Activated naive CD4-positive, alpha-beta T cell (primary cell): Measurements from ENCODE around the gene CYBC1.
A peak's percentile ranks its signal among the peaks of the same experiment; 100 is the strongest.
"Not testable (repeated sequence)": the region's sequence is repeated elsewhere in the genome, so short reads cannot be mapped to it uniquely, and the experiment has no call there.

Source experiments
- DNase-seq, 4 experiments: peaks; one replicate each; lab custom pipeline; 2025; lab: John Stamatoyannopoulos, UW

CYBC1 gene

DNA sequence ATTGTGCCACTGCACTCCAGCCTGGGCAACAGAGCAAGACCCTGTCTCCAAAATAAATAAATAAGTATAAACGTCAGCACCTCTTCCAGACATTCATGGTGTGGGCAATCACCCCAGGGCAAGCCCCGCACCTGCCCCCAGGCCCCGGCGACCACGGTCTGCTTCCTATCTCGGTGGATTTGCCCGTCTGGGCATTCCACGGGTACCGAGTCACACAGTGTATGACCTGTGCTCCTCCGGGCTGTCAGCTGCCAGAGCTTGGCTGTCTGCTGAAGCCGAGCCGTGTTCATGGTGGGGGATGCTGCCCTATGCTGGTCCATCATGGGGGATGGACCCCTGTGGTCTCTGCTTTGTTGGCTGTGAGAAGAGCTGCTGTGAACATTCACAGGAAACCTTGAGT is 15.4 kb downstream of the CYBC1 start:
- DNase-seq, result no peak

DNA sequence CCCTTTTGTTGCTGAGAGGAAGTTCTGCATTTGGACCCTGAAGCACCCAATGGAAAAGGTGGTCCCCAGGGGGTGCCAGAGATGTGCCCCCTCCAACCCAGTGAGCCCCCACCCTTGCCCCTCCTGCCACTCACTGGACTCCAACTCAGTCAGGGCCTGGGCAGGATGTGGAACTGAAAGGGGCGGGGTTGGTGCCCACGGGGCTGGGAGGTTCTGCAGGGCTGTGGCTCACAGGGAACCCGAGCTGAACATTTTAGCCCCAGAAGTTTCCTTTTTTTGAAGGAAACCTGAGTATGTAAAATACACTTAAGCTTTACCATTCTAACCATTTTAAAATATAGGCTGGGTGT is 16.4 kb downstream of the CYBC1 start:
- no peak for DNase-seq

DNA sequence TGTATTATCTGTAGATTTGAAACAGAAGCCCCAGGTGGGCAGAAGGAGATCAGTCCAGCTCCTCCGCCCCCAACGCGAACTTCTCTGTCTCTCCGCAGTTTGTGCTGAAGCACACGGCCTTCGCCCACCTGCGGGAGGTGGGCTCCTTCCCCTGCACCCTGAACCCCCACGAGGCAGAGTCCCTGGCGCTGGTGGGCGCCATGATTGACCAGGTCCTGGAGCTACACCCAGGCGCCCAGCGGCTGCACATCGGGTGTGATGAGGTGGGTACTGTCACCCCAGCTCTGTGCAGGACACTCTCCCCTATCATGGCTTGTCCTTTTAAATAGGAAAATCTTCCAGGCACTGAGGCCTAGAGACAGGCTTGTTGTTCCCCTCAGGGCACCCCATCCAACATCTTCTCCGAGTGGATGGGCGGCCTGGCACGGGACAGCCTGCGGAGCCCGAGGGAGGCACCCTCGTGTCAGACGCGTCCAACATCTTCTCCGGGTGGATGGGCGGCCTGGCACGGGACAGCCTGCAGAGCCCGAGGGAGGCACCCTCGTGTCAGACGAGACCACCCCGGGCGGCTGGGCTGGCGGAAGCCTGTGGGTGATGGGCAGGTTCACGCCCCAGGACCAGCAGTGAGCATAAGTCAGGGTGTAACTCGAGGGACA is 16.9 kb downstream of the CYBC1 start:
- DNase-seq, result no peak

DNA sequence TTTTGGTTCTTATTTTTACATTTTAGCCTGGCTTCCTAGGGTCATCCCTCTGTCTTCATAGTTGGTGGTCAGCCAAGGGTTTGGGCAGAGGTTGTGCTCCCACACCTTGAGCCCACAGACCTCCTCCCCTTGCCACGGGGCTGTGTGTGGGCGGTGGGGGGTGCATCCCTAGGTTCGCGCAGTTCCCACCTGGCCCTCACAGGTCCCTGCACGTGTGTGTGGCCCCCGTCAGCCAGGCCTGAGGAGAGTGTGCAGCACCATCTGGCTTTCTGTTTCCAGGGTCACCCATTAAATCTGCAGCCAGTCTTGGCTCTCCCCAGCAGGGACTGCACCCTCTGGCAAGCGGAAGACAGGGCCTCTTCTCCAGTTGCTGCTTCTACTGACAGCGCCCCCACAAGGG is 18.5 kb downstream of the CYBC1 start:
- DNase-seq, result no peak

DNA sequence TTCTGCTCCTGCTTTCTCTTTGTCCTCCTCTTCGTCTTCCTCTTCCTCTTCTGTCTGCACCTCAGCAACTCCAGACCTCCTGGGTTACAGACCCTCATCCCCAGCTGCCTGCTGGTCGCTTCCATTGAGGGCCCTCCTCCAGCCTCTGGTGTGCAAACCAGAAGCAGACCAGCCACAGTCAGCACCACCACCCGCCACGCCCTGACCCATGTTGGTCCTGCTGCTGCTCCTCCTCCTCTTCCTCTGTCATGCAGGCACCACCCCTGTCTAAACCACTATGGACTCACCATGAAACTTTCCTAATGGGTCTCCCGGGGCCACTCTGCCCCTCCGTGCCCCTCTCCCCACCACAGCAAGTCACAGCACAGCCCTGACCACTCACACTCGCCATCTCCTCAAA is 20.7 kb downstream of the CYBC1 start:
- DNase-seq, result no peak

DNA sequence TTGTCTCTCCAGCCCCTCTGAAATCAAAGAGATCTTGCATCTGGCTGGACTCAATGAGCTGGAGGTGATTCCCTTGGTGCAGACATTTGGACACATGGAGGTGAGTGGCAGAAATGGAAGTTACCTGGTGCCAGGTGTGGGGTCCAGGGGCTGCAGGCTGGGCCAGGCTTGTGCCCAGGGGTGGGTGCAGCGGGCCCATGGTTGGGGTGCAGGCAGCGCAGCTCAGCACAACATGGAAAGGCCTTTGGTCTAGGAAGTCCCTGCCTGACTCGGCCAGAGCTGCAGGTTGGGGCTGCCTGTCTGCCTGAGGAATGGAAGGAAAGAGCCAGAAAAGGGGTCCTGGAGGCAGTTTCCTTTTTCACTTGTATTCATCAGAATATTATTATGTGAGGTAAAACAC is 22.0 kb downstream of the CYBC1 start:
- no peak for DNase-seq

DNA sequence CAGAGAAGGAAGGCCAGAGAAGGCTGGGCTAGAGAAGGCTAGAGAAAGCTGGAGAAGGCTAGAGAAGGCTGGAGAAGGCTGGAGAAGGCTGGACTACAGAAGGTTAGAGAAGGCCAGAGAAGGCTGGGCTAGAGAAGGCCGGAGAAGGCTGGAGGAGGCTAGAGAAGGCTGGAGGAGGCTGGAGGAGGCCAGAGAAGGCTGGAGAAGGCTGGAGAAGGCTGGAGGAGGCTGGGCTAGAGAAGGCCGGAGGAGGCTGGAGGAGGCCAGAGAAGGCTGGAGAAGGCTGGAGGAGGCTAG is 25.7 kb downstream of the CYBC1 start:
- DNase-seq, result no peak

DNA sequence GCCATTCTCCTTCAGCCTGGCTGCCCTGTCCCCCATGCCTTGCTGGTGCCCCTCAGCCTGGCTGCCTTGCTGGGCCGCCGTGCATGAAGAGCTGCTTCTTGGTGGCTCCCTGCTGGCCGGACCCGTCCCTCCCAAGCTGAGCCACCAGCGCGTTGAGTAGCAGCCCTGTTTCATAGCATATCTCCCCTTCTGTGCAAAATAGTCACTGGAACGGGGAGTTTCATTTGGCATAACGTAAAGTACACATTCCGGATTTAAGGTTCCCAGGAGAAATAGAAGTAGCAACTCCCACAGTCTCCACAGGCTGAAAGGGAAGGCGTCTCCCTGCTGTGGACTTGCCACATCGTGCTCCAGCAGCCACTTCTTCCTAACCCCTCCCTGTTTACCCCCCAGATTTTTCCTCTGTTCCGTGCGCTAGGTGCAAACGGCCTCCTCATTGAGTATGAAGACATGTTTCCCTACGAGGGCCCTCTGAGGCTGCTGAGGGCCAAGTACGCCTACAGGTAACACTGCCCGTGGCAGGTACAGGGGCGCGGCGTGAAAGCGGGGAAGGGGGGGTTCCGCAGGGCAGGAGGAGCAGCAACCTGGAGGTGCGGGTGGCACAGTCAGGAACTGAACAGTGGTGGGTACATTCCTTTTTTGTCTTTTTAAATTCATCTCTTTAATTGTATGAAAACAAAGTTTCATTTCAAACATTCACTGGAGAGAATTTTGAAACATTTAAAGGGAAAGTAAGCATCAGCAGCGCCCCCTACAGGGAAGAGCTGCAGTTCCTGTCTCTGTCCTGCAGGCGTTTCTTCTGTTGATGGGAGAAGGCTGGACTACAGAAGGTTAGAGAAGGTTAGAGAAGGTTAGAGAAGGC is 26.3 kb downstream of the CYBC1 start:
- DNase-seq, result peak; percentile 17 to 41 (median 18)

DNA sequence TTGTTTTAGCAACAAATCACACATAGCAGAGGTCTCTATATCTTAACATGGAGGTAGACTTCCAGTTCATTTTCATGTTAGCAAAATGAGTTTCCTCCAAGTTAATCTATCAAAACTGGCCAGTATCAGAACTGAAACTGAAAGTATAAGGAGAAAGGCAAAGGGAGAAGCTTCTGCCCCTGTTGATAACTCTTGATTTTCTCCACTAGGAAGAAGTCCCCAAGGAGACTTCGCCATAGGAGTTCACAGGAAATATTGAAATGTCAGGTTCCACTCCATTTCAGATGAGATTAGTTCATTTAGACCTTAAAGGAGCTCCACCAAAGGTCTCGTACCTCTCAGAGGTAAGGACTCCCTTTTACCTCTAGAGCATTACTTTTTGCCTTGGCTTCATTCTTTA is 31.0 kb downstream of the CYBC1 start:
- DNase-seq, result no peak

DNA sequence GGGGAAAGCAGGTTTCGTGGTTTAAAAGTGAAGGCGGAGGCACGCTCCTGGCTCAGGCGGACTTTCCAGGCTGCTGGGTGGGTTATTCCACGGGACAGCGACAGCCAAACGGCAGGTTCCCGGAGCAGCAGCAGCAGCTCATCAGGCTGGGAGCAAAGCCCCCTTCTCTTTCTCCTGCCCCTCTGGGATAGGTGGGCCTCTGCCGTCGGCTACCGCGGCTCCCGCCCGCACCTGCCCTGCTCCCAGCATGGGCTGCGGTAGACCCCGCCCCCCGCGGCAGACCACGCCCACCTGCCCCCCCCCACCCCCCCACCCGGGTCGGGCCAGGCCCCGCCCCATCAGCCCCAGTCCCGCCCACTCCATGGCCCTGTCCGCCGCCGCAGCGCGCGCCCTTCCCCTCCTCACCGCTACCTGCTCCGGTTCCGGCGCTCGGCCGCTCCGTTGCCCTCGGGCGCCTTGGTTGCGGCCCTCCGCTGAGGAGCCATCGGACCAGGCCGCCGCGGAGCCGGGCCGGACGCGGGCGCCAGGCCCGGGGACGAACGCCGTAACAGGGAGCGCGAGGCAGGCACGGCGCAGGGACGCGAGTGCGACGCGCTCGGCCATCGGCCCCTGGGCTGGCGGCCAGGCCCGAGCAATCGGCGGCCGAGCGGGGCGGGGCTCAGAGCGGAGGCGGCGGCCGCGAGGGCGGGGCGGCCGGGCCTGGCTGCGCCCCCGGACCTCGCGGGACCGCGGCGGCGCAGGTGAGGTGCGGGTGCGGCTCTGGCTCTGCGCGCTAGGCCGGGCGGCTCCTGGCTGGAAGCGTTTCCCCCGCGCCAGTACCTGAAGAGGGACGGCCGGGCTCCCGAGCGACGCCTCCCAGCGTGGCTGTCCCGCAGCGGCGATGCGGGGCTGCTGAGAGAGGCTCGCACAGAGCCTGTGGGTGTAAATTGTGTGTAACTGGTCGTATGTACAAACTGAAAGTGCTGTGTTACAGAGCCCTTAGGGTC is 32.3 kb downstream of the CYBC1 start, which contains the start of the genes HEXD and OGFOD3:
HEXD (plus strand) TSS at position 347 of the 986 bp plus-strand sequence. CDS start 1,453 bp downstream, outside the sequence.
OGFOD3 (minus strand) TSS at position 586 of the 986 bp plus-strand sequence; CDS start at position 485, 101 bp downstream.
- peak; percentile 69 to 84 (median 79) for DNase-seq

DNA sequence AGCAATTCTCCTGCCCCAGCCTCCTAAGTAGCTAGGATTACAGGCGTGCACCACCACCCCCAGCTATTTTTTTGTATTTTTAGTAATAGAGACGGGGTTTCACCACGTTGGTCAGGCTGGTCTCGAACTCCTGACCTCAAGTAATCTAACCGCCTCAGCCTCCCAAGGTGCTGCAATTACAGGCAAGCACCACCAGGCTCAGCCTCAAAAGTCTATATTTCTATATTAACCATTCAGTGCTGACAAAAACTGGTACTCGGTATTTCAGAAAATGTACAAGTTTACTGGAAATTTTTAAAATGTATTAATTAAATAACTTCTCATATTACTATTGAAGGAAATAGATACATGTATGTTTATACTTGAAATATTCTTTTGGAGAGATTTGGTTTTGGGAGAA is 33.8 kb downstream of the CYBC1 start:
- DNase-seq, result no peak

DNA sequence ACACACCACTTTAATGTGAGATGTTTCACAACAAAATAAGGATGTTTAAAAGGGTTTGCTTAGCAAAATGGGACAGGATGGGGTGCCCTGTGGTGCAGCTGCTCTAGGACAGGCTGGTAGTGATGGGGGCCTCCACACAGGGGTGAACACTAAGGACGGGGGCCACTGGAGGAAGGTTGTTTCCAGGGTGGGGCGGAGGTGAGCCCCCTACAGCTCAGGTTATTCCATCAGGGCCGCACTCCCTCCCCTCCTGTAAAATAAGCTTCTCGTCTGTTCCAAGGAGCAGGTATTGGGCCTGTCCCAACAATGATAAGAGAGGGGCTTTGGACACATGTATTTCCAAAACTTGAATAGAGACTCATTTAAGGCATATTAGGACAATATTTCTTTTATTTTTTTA is 34.3 kb downstream of the CYBC1 start:
- DNase-seq, result no peak

DNA sequence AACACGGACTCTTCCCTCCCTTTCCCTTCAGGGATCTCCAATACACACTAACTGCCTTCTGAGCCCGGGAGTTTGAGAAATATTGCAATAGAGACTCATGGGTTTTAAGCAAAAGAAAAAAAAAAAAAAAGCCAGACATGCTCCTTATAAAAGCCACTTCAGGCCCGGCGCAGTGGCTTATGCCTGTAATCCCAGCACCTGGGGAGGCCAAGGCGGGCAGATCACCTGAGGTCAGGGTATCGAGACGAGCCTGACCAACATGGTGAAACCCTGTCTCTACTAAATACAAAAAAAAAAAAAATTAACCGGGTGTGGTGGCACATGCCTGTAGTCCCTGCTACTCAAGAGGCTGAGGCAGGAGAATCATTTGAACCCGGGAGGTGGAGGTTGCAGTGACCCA is 34.8 kb downstream of the CYBC1 start:
- DNase-seq, result no peak

DNA sequence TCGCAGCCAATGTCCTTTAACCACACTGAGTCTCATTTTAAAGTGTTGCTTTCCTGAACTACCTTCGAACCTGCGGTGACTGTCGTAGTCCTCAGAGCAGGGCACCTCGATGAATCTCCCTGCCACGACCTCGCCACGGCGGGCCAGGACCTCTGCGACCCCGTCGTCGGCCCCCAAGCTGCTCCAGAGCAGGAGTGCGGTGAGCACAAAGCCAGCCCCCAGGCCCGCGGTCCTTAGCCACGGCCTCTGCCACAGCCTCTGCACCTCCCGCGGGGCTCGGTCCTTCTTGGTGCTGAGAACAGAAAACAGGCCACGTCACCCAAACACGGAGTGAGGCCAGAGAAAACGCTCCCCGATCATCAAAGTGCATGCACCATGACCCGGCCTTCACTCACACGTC is 35.2 kb downstream of the CYBC1 start:
- no peak for DNase-seq

DNA sequence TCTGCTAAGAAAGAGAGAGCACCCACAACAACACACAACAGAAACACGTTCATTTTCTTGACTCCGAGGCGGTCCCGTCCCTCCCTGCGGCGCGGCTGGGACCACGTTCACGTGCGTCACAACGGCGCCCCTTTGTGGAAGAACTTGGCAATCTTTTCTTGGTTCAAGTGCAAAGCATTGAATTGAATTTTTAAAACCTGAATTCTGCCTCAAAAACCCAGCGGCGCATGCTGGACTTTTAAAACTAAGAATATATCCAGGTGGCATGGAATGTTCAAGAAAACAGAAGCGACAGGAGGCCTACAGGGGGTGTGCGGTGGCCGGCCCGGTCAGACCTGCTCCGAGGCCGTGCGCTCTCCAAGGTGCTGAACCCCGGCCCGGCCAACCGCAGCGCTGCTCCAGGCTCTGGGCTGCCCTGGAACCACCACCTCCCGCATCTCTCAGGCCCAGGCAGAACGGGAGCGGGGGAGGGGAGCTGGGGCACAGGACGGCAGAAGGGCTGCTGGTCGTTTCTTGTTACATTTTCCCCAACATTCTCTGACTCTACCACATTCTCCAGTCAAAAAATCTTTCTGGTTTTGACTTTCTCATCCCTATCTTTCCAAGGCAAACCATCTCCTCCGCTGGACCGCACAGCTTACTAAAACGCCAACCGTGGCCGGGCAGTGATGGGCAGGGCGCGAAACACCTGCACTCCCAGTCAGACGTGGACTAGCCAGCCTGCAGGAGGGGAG is 35.8 kb downstream of the CYBC1 start:
- DNase-seq, result peak; percentile 29 to 60 (median 44)

DNA sequence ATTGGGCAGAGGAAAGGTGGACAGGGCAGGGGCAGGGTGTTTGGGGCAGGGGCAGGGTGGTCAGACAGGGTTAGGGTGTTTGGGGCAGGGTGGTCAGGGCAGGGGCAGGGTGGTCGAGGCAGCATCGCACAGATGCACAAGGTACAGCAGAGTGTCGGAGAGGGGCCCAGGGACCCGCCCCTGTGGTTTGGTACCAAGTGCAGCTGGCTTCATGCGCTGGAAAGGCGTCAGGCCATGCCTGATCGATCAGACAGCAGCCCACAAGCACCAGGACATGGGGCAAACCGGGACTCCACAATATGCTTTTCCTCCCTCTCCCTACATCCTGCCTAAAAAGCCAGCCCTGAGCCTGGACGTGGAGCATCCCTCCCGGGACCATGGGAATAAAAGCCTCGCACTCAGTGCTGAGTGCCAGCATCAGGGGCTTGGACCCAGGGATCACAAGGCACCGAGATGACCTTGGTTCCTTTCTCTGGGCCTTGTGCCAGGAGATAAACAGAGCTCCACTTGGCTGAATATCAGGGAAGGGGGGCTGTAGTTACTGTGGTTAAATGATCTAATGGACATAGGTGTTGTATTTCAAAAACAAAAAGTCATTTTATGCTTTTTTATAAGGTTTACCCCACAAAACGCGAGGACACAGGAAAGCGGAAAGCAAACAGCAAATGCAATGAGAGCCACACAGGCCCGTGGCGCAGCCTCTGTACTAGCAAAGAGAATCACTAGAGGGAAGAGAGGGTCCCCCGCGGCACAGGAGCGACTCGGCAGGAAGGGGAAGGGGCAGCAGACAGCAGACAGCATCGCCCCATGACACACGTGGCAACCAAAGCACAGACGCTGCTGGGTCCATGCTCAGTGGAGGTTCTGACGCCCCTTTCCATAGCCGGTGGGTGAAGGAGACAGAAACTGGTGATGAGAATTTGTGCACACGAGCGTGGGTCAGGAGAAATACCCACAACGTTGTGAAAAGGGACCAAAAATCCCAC is 37.7 kb downstream of the CYBC1 start:
- no peak for DNase-seq

DNA sequence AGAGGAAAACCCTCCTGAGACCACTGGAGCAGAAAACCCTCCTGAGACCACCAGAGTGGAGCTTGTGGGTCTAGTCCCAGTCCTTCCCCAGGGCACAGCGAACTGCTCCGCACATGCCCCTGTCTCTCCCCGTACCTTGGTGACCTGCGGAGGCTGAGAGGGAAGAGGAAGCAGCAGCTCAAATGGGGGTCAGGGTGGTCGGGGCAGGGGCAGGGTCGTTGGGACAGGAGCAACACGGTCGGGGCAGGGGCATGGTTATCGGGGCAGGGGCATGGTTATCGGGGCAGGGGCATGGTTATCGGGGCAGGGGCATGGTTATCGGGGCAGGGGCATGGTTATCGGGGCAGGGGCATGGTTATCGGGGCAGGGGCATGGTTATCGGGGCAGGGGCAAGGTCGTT is 38.5 kb downstream of the CYBC1 start:
- not testable (repeated sequence) for DNase-seq

DNA sequence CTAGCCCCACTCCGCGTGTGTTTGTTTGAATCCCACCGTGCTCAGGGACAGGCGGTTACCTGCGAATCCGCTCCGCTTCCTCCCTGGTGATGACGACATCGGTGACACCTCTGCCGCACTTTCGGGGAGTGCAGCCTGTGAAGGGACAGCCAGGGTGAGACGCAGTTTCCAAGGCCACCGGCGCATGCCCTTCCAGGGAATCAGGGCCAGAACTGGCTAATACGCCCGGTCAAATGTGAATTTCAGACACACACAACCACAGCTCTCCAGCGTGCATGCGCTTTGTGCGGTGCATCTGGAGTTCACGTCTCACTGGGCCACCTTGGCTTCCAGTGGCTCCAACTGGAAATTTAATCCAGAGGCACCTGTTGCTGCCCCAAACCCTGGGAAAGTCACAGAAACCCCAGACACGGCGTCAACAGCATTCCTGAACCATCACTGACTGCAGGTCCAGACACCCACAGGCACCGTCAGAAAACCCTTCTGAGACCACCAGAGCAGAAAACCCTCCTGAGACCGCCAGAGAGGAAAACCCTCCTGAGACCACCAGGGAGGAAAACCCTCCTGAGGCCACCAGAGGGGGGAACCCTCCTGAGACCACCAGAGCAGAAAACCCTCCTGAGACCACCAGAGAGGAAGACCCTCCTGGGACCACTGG is 39.0 kb downstream of the CYBC1 start:
- no peak for DNase-seq

DNA sequence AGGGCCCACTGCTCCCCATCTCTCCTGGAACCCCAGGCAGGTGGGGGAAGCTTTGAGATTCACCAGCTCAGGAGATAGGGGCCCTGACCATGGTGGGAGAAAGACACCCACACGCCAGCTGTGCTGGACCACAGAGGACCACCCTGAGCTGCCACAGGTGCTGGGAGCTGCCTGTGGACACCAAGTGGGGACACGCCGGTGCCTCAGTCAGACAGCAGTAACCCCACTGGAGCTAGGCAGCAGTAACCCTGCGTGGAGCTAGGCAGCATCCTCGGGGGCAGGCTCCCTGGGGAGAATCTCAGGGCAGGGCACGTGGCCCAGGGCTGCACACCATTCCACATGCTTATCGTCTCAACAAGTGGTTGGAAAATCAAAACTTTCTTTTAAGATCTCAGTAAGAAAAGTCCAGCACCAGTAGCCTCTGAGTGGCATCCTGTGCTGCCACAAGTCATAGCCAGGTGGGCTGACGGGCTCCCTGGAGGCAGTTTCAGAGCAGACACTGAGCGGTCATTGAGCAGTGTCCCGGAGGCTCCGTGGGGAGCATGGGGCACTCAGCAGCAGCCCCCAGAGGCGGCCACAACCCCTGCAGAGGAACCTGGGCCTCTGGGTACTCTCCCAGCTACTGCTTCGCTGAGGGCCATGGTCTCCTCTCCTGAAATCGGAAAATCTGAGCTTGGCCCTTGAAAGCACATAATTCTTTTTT is 40.4 kb downstream of the CYBC1 start:
- no peak for DNase-seq
